ENCODE measurements around the gene NCKAP5.

The NCKAP5 gene

GRCh38 chr2:132804051-132804450 lies 764.2 kb downstream of the NCKAP5 start:
- Histone ChIP-seq H3K9ac (ENCODE audit: insufficient read length, low read depth) (no peak overlapping the region), H3K9me3 (ENCODE audit: insufficient read depth, low read length) (peaks cover 17% of the 10 kb centered on the region; the same call in 1 of the 2 replicates), H3K27me3 (ENCODE audit: insufficient read depth, insufficient read length) (no peaks in the 10 kb centered on the region), H3K36me3 (ENCODE audit: insufficient read depth, insufficient read length, low read length) (no peaks in the 10 kb centered on the region), H3K4me3 (ENCODE audit: insufficient read length, low read depth) (no peak overlapping the region), H3K4me1 (ENCODE audit: insufficient read depth, insufficient read length) (no peaks in the 10 kb centered on the region)
- no peak for TF ChIP-seq YY1 (IDR thresholded peaks at IDR 0.05; ENCODE audit: insufficient read depth, insufficient read length)
- no peak for TF ChIP-seq SUZ12 (IDR thresholded peaks at IDR 0.05; ENCODE audit: extremely low read depth, insufficient read depth, insufficient read length)
- TF ChIP-seq ZNF274 (IDR thresholded peaks at IDR 0.05; ENCODE audit: low read depth, low read length), result no peak
- no peak for DNase-seq (ENCODE audit: low read depth, low spot score)

DNA sequence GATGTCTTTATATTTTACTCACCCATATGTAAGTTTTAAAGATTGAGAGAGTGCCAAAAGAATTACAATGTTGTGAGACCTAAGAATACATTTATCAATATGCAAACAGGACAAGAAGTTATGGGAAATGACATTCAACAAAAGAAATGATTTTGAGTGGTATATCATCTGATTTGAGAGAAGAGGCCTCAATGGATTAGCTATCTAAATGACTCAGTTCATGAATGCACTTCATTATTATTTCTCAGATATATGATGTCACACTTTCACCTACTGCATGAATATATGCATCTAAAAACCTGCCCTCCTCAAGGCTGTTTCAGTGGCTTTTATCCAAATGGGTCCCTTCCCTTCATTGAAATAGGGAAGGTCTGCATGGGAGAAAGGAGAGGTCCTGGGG lies 769.9 kb downstream of the NCKAP5 start:
- Histone ChIP-seq H3K9me3 (ENCODE audit: insufficient read depth, low read length) (no peaks in the 10 kb centered on the region), H3K36me3 (ENCODE audit: insufficient read depth, insufficient read length, low read length) (no peaks in the 10 kb centered on the region), H3K4me3 (ENCODE audit: insufficient read length, low read depth) (no peak overlapping the region), H3K27me3 (ENCODE audit: insufficient read depth, insufficient read length) (no peaks in the 10 kb centered on the region), H3K9ac (ENCODE audit: insufficient read length, low read depth) (no peak overlapping the region), H3K4me1 (ENCODE audit: insufficient read depth, insufficient read length) (no peaks in the 10 kb centered on the region)
- TF ChIP-seq ZNF274 (IDR thresholded peaks at IDR 0.05; ENCODE audit: low read depth, low read length), result no peak
- TF ChIP-seq SUZ12 (IDR thresholded peaks at IDR 0.05; ENCODE audit: extremely low read depth, insufficient read depth, insufficient read length), result no peak
- no peak for TF ChIP-seq YY1 (IDR thresholded peaks at IDR 0.05; ENCODE audit: insufficient read depth, insufficient read length)
- DNase-seq (ENCODE audit: low read depth, low spot score), result no peak

GRCh38 chr2:132797556-132797955 lies 770.7 kb downstream of the NCKAP5 start:
- H3K9ac ChIP-seq (ENCODE audit: insufficient read length, low read depth), result no peak overlapping the region
- no peak for TF ChIP-seq YY1 (IDR thresholded peaks at IDR 0.05; ENCODE audit: insufficient read depth, insufficient read length)
- TF ChIP-seq ZNF274 (IDR thresholded peaks at IDR 0.05; ENCODE audit: low read depth, low read length), result no peak
- TF ChIP-seq SUZ12 (IDR thresholded peaks at IDR 0.05; ENCODE audit: extremely low read depth, insufficient read depth, insufficient read length), result no peak
- DNase-seq (ENCODE audit: low read depth, low spot score), result no peak
- no peak overlapping the region for H3K4me3 ChIP-seq (ENCODE audit: insufficient read length, low read depth)
- H3K9me3 ChIP-seq (ENCODE audit: insufficient read depth, low read length), result no peaks in the 10 kb centered on the region
- no peaks in the 10 kb centered on the region for H3K4me1 ChIP-seq (ENCODE audit: insufficient read depth, insufficient read length)
- no peaks in the 10 kb centered on the region for H3K27me3 ChIP-seq (ENCODE audit: insufficient read depth, insufficient read length)
- H3K36me3 ChIP-seq (ENCODE audit: insufficient read depth, insufficient read length, low read length), result no peaks in the 10 kb centered on the region

DNA sequence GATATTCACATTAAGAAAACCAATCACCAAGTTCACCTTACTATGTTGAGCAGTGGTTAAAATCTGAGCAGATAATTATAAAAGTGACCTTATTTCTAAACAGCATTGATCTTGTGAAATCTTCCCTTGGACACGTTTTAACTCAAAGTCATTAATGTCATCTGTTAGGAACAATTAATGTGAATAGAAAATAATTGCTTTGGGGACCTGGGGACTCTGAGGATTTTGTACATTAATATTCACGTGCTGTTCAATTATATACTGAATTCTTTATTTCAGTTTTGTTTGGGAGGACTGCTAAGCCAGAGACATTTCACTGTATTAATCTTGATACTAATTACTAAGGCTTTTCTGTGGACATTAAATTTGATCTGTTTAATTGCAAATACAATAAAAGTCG lies 771.2 kb downstream of the NCKAP5 start:
- no peak for TF ChIP-seq ZNF274 (IDR thresholded peaks at IDR 0.05; ENCODE audit: low read depth, low read length)
- TF ChIP-seq SUZ12 (IDR thresholded peaks at IDR 0.05; ENCODE audit: extremely low read depth, insufficient read depth, insufficient read length), result no peak
- no peak for TF ChIP-seq YY1 (IDR thresholded peaks at IDR 0.05; ENCODE audit: insufficient read depth, insufficient read length)
- no peaks in the 10 kb centered on the region for H3K27me3 ChIP-seq (ENCODE audit: insufficient read depth, insufficient read length)
- no peaks in the 10 kb centered on the region for H3K4me1 ChIP-seq (ENCODE audit: insufficient read depth, insufficient read length)
- H3K9ac ChIP-seq (ENCODE audit: insufficient read length, low read depth), result no peak overlapping the region
- H3K36me3 ChIP-seq (ENCODE audit: insufficient read depth, insufficient read length, low read length), result no peaks in the 10 kb centered on the region
- no peaks in the 10 kb centered on the region for H3K9me3 ChIP-seq (ENCODE audit: insufficient read depth, low read length)
- H3K4me3 ChIP-seq (ENCODE audit: insufficient read length, low read depth), result no peak overlapping the region
- DNase-seq (ENCODE audit: low read depth, low spot score), result no peak

DNA sequence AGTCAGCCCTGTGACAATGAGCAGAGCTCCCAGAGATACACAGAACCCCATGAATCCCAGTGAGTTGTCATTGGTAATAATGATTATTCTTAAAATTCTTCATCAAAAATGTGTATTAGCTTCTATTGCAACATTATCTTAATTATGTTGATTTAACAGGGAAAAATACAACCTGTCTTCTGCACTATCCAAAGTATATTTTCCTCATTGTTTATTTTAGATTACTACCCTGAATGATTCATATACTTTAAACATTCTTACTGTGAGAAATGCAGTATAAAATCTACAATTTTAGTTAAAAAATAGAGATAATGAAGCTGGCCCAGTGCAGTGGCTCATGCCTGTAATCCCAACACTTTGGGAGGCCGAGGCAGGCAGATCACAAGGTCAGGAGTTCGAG lies 773.0 kb downstream of the NCKAP5 start:
- no peak overlapping the region for H3K9ac ChIP-seq (ENCODE audit: insufficient read length, low read depth)
- no peaks in the 10 kb centered on the region for H3K27me3 ChIP-seq (ENCODE audit: insufficient read depth, insufficient read length)
- DNase-seq (ENCODE audit: low read depth, low spot score), result no peak
- TF ChIP-seq YY1 (IDR thresholded peaks at IDR 0.05; ENCODE audit: insufficient read depth, insufficient read length) (no peak), SUZ12 (IDR thresholded peaks at IDR 0.05; ENCODE audit: extremely low read depth, insufficient read depth, insufficient read length) (no peak), ZNF274 (IDR thresholded peaks at IDR 0.05; ENCODE audit: low read depth, low read length) (no peak)
- H3K9me3 ChIP-seq (ENCODE audit: insufficient read depth, low read length), result no peaks in the 10 kb centered on the region
- H3K4me1 ChIP-seq (ENCODE audit: insufficient read depth, insufficient read length), result no peaks in the 10 kb centered on the region
- H3K4me3 ChIP-seq (ENCODE audit: insufficient read length, low read depth), result no peak overlapping the region
- no peaks in the 10 kb centered on the region for H3K36me3 ChIP-seq (ENCODE audit: insufficient read depth, insufficient read length, low read length)

GRCh38 chr2:132793532-132793931 lies 774.7 kb downstream of the NCKAP5 start:
- Histone ChIP-seq H3K36me3 (ENCODE audit: insufficient read depth, insufficient read length, low read length) (no peaks in the 10 kb centered on the region), H3K4me3 (ENCODE audit: insufficient read length, low read depth) (no peak overlapping the region), H3K9ac (ENCODE audit: insufficient read length, low read depth) (no peak overlapping the region), H3K4me1 (ENCODE audit: insufficient read depth, insufficient read length) (no peaks in the 10 kb centered on the region), H3K9me3 (ENCODE audit: insufficient read depth, low read length) (no peaks in the 10 kb centered on the region), H3K27me3 (ENCODE audit: insufficient read depth, insufficient read length) (no peaks in the 10 kb centered on the region)
- DNase-seq (ENCODE audit: low read depth, low spot score), result no peak
- TF ChIP-seq ZNF274 (IDR thresholded peaks at IDR 0.05; ENCODE audit: low read depth, low read length) (no peak), YY1 (IDR thresholded peaks at IDR 0.05; ENCODE audit: insufficient read depth, insufficient read length) (no peak), SUZ12 (IDR thresholded peaks at IDR 0.05; ENCODE audit: extremely low read depth, insufficient read depth, insufficient read length) (no peak)

GRCh38 chr2:132790207-132790785 lies 778.0 kb downstream of the NCKAP5 start:
- no peaks in the 10 kb centered on the region for H3K36me3 ChIP-seq (ENCODE audit: insufficient read depth, insufficient read length, low read length)
- H3K9me3 ChIP-seq (ENCODE audit: insufficient read depth, low read length), result no peaks in the 10 kb centered on the region
- no peaks in the 10 kb centered on the region for H3K27me3 ChIP-seq (ENCODE audit: insufficient read depth, insufficient read length)
- H3K4me1 ChIP-seq (ENCODE audit: insufficient read depth, insufficient read length), result no peaks in the 10 kb centered on the region
- H3K9ac ChIP-seq (ENCODE audit: insufficient read length, low read depth), result no peak overlapping the region
- TF ChIP-seq YY1 (IDR thresholded peaks at IDR 0.05; ENCODE audit: insufficient read depth, insufficient read length), result no peak
- DNase-seq (ENCODE audit: low read depth, low spot score), result no peak
- H3K4me3 ChIP-seq (ENCODE audit: insufficient read length, low read depth), result no peak overlapping the region

Data from NT2/D1 (cell line).